ENCODE measurements around the gene TSPAN9.

Gene TSPAN9

GRCh38 chr12:3033539-3033867, 43.7 kb upstream of the TSPAN9 start:
- peaks cover 4% of the 10 kb centered on the region for H3K36me3 ChIP-seq (replicated peaks)
- H3K27ac ChIP-seq, result no peak overlapping the region
- in situ Hi-C loops (cut with HindIII; ENCODE audit: low pct_ligation_motif_present, low sequenced_read_pairs), result no loop called here
- no peak for TF ChIP-seq CTCF (IDR thresholded peaks at IDR 0.05; ENCODE audit: low read depth, low read length, missing control alignments)
- no peak for DNase-seq
- no peak overlapping the region for H3K4me3 ChIP-seq (ENCODE audit: low read depth, low read length)
- H3K27me3 ChIP-seq (replicated peaks), result no peaks in the 10 kb centered on the region

DNA sequence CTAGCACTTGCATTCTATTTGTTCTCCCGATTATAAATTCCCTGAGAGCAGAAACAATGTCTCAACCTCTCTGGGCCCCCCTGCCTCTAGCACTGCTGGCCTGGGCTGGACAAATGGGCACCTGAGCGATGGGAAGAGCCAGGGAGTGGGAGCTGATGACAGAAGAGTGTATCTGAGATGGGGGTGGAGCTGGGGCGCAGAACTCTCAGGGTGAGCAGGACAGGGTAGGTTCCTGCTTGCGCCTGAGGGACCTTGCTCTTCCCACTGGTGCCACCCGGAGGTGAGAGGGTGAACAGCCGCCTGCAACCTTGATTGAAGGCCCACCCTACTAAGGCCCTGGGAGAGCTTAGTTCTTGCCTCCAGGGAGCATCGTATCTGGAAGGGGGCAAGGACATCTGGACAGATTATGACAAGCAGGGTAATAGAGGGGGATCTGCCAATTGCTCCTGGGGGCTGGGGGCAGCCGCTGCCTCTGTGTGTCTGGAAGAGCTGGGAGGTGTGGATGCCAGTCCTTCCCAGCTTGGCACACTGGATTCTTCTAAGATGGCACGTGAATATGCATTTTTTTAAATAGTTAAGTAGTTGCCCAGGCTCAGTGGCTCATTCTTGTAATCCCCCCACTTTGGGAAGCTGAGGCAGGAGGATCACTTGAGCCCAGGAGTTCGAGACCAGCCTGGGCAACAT, 43.0 kb upstream of the TSPAN9 start:
- DNase-seq, result peak; percentile 80
- Histone ChIP-seq H3K27ac (no peak overlapping the region), H3K4me3 (ENCODE audit: low read depth, low read length) (no peak overlapping the region), H3K27me3 (replicated peaks) (no peaks in the 10 kb centered on the region), H3K36me3 (replicated peaks) (peaks cover 4% of the 10 kb centered on the region)
- TF ChIP-seq CTCF (IDR thresholded peaks at IDR 0.05; ENCODE audit: low read depth, low read length, missing control alignments), result peak; percentile 93
- in situ Hi-C loops (cut with HindIII; ENCODE audit: low pct_ligation_motif_present, low sequenced_read_pairs), result no loop called here

DNA sequence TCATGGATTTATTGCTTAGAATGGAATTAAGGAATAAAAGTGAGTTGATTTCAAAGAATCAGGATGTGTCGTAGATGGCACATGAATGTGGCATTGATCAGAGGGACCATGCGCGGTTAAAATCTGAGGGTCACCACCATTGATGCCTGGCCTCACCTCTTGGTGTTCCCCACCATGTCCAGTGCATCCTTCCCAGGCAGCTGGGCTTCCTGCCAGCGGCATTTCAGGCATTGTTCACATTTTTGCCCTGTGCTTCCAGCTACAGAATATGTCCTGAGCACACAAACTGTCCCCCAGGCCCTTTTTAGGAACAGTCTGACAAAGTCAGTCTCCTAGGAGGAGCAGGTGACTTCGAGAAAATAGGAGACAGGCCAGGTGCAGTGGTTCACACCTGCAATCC, 42.0 kb upstream of the TSPAN9 start:
- no peak overlapping the region for H3K4me3 ChIP-seq (ENCODE audit: low read depth, low read length)
- no peak for TF ChIP-seq CTCF (IDR thresholded peaks at IDR 0.05; ENCODE audit: low read depth, low read length, missing control alignments)
- DNase-seq, result peak; percentile 40
- H3K36me3 ChIP-seq (replicated peaks), result peaks cover 4% of the 10 kb centered on the region
- no peak overlapping the region for H3K27ac ChIP-seq
- in situ Hi-C loops (cut with HindIII; ENCODE audit: low pct_ligation_motif_present, low sequenced_read_pairs), result no loop called here
- H3K27me3 ChIP-seq (replicated peaks), result no peaks in the 10 kb centered on the region

DNA sequence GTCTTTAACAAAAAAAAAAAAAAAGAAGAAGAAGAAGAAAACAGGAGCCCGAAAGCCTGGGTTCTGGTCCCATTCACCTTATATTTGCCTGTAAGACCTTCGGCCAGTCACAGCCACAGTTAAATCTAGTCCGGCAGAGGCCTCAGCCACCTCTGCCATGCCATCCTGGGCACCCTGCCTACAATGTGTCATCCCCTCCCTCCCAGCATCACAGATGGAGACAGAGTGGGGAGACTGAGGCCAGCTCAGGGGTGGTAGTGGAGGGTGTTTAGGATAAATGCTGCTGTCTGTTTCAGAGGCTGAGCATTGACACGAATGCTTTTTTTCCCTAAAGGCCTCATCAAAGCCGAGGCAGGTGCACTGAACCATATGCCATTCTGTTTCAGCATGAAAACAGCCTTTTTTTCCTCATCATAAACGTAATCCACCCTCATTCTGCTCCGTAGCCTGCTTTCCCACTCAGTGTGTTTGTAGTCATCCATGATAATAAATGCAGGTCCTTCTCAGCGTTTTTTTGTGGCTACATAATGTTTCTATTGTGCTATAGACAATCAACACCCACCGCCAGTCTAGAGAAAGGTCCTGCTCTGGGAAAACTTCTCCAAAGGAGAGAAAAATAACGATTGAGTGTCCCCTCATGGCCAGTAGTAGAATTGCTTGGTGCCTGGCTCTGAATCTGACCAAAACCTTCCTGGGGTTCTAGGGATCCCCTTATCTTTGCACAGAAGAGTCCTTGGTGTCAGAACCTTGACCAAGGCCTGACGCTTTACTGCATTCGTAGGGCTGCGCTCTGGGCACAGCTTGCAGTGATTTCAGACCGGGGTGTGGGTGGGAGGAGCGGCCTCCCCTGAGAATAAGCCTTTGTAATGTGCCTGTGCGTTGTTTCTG, 41.1 kb upstream of the TSPAN9 start:
- in situ Hi-C loops (cut with HindIII; ENCODE audit: low pct_ligation_motif_present, low sequenced_read_pairs), result no loop called here
- H3K36me3 ChIP-seq (replicated peaks), result peaks cover 10% of the 10 kb centered on the region
- peak; percentile 28 for DNase-seq

GRCh38 chr12:3036901-3037600, 40.1 kb upstream of the TSPAN9 start:
- in situ Hi-C loops (cut with HindIII; ENCODE audit: low pct_ligation_motif_present, low sequenced_read_pairs), result no loop called here
- TF ChIP-seq CTCF (IDR thresholded peaks at IDR 0.05; ENCODE audit: low read depth, low read length, missing control alignments), result no peak
- Histone ChIP-seq H3K27me3 (replicated peaks) (no peaks in the 10 kb centered on the region), H3K36me3 (replicated peaks) (peaks cover 13% of the 10 kb centered on the region), H3K4me3 (ENCODE audit: low read depth, low read length) (no peak overlapping the region), H3K27ac (no peak overlapping the region)
- DNase-seq, result no peak

More for the DNA sequence above, 41.1 kb upstream of the TSPAN9 start:
- peak; percentile 79 for TF ChIP-seq CTCF (IDR thresholded peaks at IDR 0.05; ENCODE audit: low read depth, low read length, missing control alignments)
- Histone ChIP-seq H3K4me3 (ENCODE audit: low read depth, low read length) (no peak overlapping the region), H3K27ac (no peak overlapping the region), H3K27me3 (replicated peaks) (no peaks in the 10 kb centered on the region)

Data from brain microvascular endothelial cell (primary cell).